ENCODE data around the gene TBRG4. TPM values are rescaled to one million over a fixed set of nuclear protein-coding genes. Genes with fewer than 3 reads are reported as not detected.
A peak's percentile ranks its signal among the peaks of the same experiment; 100 is the strongest.

TBRG4 gene
- total RNA-seq, 1 donor from 2014 or later: 216 TPM

DNA sequence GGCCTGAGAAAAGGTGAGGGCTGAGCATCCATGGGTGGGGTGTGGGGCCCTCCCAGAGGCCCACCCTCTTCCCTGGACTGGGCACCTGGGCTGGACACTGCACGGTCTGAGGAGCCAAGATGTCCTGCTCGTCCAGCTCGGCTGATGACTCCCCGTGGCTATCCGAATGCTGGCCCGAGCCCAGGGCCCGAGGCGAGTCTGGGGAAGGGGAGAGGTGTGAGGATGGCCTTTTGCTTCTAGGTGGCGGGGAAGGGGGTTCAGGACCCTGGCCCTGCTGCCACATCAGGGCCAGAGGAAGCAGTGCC lies 29.9 kb downstream of the TBRG4 start:
- H3K27ac ChIP-seq: no peak overlapping the region
- DNase-seq (ENCODE audit: low spot score in 2 of 2): peak in 1 of 2 donors; percentile 60
- TF ChIP-seq, protein P1, sequence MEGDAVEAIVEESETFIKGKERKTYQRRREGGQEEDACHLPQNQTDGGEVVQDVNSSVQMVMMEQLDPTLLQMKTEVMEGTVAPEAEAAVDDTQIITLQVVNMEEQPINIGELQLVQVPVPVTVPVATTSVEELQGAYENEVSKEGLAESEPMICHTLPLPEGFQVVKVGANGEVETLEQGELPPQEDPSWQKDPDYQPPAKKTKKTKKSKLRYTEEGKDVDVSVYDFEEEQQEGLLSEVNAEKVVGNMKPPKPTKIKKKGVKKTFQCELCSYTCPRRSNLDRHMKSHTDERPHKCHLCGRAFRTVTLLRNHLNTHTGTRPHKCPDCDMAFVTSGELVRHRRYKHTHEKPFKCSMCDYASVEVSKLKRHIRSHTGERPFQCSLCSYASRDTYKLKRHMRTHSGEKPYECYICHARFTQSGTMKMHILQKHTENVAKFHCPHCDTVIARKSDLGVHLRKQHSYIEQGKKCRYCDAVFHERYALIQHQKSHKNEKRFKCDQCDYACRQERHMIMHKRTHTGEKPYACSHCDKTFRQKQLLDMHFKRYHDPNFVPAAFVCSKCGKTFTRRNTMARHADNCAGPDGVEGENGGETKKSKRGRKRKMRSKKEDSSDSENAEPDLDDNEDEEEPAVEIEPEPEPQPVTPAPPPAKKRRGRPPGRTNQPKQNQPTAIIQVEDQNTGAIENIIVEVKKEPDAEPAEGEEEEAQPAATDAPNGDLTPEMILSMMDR (IDR thresholded peaks at IDR 0.05): no peak
- intact Hi-C loops (cut with DNase I): loop anchor here (10.0 kb wide), 1 partner anchor 1207 kb away; no protein-coding TSS in a partner anchor
- no peaks in the 10 kb centered on the region for H3K27me3 ChIP-seq
- H3K4me3 ChIP-seq: no peak overlapping the region
- no peaks in the 10 kb centered on the region for H3K9me3 ChIP-seq
- no peaks in the 10 kb centered on the region for H3K4me1 ChIP-seq
- H3K36me3 ChIP-seq: peaks cover 13 to 22% of the 10 kb centered on the region in 2 donors

DNA sequence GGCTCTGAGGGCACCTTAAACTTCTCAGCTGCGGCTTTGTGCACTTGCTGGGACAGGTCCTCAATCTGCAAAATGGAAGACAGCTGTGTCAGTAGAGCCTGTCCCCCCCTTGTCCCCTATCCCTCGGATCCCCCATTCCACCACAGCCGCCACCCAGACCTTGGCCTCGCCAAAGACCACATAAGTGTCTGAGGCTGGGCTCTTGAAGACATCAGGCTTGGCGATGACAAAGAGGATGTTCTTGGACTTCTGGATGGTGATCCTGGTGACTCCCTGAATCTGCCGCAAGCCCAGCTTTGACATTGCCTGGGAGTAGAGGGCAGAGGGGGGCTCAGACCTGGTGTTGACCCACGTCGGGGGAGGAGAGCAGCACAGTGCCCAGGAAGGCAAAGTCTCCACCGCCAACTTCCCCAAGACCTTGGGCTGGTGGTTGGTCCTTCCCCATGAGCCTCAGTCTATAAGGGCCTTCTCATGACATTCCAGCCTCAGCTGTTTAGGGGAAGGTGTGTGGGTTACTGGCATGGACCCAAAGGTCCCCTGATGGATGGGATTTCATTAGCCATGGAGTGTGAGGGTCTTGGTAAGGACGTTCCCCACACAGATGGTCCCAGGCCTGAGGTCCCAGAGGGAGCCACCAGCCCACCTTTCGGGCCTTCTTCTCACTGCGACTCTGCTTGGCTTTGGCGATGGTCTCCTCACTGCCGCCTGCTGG lies 30.4 kb downstream of the TBRG4 start:
- no peak for DNase-seq (ENCODE audit: low spot score in 2 of 2)
- TF ChIP-seq, protein P1 (IDR thresholded peaks at IDR 0.05): no peak
- Histone ChIP-seq H3K27ac (no peak overlapping the region), H3K36me3 (peaks cover 18 to 27% of the 10 kb centered on the region in 2 donors), H3K4me1 (no peaks in the 10 kb centered on the region), H3K27me3 (no peaks in the 10 kb centered on the region), H3K4me3 (no peak overlapping the region), H3K9me3 (no peaks in the 10 kb centered on the region)
- intact Hi-C loops (cut with DNase I): loop anchor here (10.0 kb wide), 1 partner anchor 1206 kb away; no protein-coding TSS in a partner anchor

DNA sequence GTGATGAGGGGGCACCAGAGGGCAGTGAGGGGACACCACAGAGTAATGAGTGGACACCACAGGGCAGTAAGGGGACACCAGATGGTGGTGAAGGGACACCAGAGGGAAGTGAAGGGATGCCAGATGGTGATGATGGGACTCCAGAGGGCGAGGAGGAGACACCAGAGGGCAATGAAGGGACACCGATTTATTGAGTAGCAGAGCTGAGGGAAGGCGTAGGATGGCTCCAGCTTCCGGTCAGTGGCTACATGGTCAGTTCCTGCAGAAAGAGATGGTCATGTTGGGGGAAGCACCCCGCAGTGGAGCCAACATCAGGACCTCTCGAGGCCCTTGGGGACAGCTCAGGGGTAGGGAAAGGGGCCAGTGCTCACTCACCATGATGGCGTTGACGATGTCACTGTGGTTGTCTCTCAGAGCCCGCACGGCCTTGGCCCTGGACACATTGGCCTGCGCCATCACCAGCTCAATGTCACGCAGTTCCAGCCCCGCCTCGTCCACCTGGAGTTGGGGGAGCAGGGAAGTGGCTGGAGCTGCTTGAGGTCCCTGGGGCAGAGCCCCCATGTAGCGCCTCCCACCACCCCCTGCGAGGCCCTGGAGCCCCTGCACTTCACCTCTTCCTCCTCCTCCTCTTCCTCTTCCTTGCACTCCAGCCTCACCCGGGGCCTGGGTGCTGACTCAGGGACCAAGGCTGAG lies 31.1 kb downstream of the TBRG4 start:
- Histone ChIP-seq H3K9me3 (no peaks in the 10 kb centered on the region), H3K27me3 (no peaks in the 10 kb centered on the region), H3K4me1 (no peaks in the 10 kb centered on the region), H3K4me3 (no peak overlapping the region), H3K36me3 (peaks cover 25 to 31% of the 10 kb centered on the region in 2 donors), H3K27ac (no peak overlapping the region)
- TF ChIP-seq, protein P1 (IDR thresholded peaks at IDR 0.05): no peak
- intact Hi-C loops (cut with DNase I): loop anchor here (10.0 kb wide), 1 partner anchor 1206 kb away; no protein-coding TSS in a partner anchor
- DNase-seq (ENCODE audit: low spot score in 2 of 2): no peak

DNA sequence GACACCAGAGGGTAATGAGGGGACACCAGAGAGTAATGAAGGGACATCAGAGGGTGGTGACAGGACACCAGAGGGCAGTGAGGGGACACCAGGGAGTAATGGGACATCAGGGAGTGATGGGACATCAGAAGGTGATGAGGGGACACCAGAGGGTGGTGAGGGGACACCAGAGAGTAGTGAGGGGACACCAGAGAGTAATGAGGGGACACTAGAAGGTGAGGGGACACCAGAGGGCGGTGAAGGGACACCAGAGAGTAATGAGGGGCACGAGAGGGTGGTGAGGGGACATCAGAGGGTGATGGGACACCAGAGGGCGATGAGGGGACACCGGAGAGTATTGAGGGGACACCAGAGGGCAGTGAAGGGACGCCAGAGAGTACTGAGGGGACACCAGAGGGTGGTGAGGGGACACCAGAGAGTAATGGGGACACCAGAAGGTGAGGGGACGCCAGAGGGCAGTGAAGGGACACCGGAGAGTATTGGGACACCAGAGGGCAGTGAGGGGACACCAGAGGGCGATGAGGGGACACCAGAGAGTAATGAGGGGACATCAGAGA lies 33.3 kb downstream of the TBRG4 start:
- Histone ChIP-seq H3K36me3 (peaks cover 39 to 46% of the 10 kb centered on the region in 2 donors), H3K9me3 (no peaks in the 10 kb centered on the region), H3K4me1 (no peaks in the 10 kb centered on the region), H3K27ac (no peak overlapping the region), H3K4me3 (no peak overlapping the region), H3K27me3 (no peaks in the 10 kb centered on the region)
- DNase-seq (ENCODE audit: low spot score in 2 of 2): no peak
- intact Hi-C loops (cut with DNase I): no loop called here
- TF ChIP-seq, protein P1 (IDR thresholded peaks at IDR 0.05): no peak

DNA sequence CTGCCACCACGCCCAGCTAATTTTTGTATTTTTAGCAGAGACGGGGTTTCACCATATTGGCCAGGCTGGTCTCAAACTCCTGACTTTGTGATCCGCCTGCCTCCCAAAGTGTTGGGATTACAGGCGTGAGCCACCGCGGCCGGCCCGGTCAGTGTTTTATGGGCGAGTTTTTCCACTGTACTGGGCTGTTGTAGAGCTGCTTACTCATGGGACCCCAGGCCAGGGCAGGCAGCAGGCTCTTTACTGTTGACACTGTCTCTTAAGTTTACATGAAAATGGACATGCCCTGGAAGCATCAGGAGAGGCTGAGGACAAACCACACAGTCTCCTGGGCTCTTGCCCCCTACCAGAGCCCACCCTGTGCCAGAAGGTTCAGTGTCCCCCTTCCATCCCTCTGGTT lies 33.9 kb downstream of the TBRG4 start:
- TF ChIP-seq, protein P1 (IDR thresholded peaks at IDR 0.05): no peak
- Histone ChIP-seq H3K4me1 (no peaks in the 10 kb centered on the region), H3K27ac (no peak overlapping the region), H3K36me3 (peaks cover 45 to 53% of the 10 kb centered on the region in 2 donors), H3K4me3 (no peak overlapping the region), H3K27me3 (no peaks in the 10 kb centered on the region), H3K9me3 (no peaks in the 10 kb centered on the region)
- DNase-seq (ENCODE audit: low spot score in 2 of 2): no peak
- intact Hi-C loops (cut with DNase I): no loop called here
